Measurements from ENCODE around the gene SETD2. TPM values are rescaled to one million over a fixed set of nuclear protein-coding genes. Genes with fewer than 3 reads are reported as not detected.
"Not testable (repeated sequence)": the region's sequence is repeated elsewhere in the genome, so short reads cannot be mapped to it uniquely, and the experiment has no call there.

Gene SETD2
- polyA plus RNA-seq, 4 donors: 15.9 to 38.3 (median 18.7) TPM

GRCh38 chr3:47035645-47036044, 128.3 kb downstream of the SETD2 start:
- peaks cover 0 to 4% (median 0%) of the 10 kb centered on the region in 3 donors for H3K4me1 ChIP-seq (ENCODE audit: control insufficient read depth in 3 of 3, insufficient read depth in 2 of 3, low read depth in 1 of 3, low read length in 2 of 3)
- 33 to 53% (median 46%) methylated on average over 2 of the region's 2 CpGs for WGBS, 3 donors
- H3K27me3 ChIP-seq (ENCODE audit: control insufficient read depth in 3 of 3, insufficient read depth in 3 of 3, low read length in 3 of 3): no peaks in the 10 kb centered on the region
- H3K36me3 ChIP-seq (ENCODE audit: control insufficient read depth in 3 of 3, insufficient read depth in 2 of 3, low read depth in 1 of 3, low read length in 3 of 3): peaks cover 10 to 47% (median 28%) of the 10 kb centered on the region in 3 donors
- no peak overlapping the region for H3K27ac ChIP-seq (ENCODE audit: low read depth in 1 of 3, low read length in 2 of 3)
- H3K4me3 ChIP-seq (ENCODE audit: low read depth in 1 of 3, low read length in 3 of 3): no peak overlapping the region
- no peak for FAIRE-seq
- H3K9me3 ChIP-seq (ENCODE audit: control insufficient read depth in 2 of 2, insufficient read depth in 1 of 2, low read depth in 1 of 2, low read length in 1 of 2): peaks cover 0 to 4% of the 10 kb centered on the region in 2 donors
- no peak for DNase-seq

GRCh38 chr3:47034868-47035489, 128.9 kb downstream of the SETD2 start:
- DNase-seq: no peak
- no peak for FAIRE-seq
- Histone ChIP-seq H3K9me3 (ENCODE audit: control insufficient read depth in 2 of 2, insufficient read depth in 1 of 2, low read depth in 1 of 2, low read length in 1 of 2) (peaks cover 0 to 4% of the 10 kb centered on the region in 2 donors), H3K4me1 (ENCODE audit: control insufficient read depth in 3 of 3, insufficient read depth in 2 of 3, low read depth in 1 of 3, low read length in 2 of 3) (peaks cover 0 to 4% (median 0%) of the 10 kb centered on the region in 3 donors), H3K27ac (ENCODE audit: low read depth in 1 of 3, low read length in 2 of 3) (no peak overlapping the region), H3K36me3 (ENCODE audit: control insufficient read depth in 3 of 3, insufficient read depth in 2 of 3, low read depth in 1 of 3, low read length in 3 of 3) (peaks cover 9 to 42% (median 27%) of the 10 kb centered on the region in 3 donors), H3K27me3 (ENCODE audit: control insufficient read depth in 3 of 3, insufficient read depth in 3 of 3, low read length in 3 of 3) (no peaks in the 10 kb centered on the region), H3K4me3 (ENCODE audit: low read depth in 1 of 3, low read length in 3 of 3) (no peak overlapping the region)
- 18 to 56% (median 40%) methylated on average over 2 of the region's 2 CpGs for WGBS, 3 donors

GRCh38 chr3:47031041-47031440, 132.9 kb downstream of the SETD2 start:
- H3K27ac ChIP-seq (ENCODE audit: low read depth in 1 of 3, low read length in 2 of 3); H3K27me3 ChIP-seq (ENCODE audit: control insufficient read depth in 3 of 3, insufficient read depth in 3 of 3, low read length in 3 of 3); H3K9me3 ChIP-seq (ENCODE audit: control insufficient read depth in 2 of 2, insufficient read depth in 1 of 2, low read depth in 1 of 2, low read length in 1 of 2); DNase-seq; H3K4me1 ChIP-seq (ENCODE audit: control insufficient read depth in 3 of 3, insufficient read depth in 2 of 3, low read depth in 1 of 3, low read length in 2 of 3); FAIRE-seq; H3K4me3 ChIP-seq (ENCODE audit: low read depth in 1 of 3, low read length in 3 of 3): not testable (repeated sequence)
- H3K36me3 ChIP-seq (ENCODE audit: control insufficient read depth in 3 of 3, insufficient read depth in 2 of 3, low read depth in 1 of 3, low read length in 3 of 3): peaks cover 3 to 27% (median 13%) of the 10 kb centered on the region in 3 donors
- WGBS, 3 donors: 77 to 91% (median 85%) methylated on average over 4 of the region's 4 CpGs

- Histone ChIP-seq H3K4me3 (ENCODE audit: low read depth in 1 of 3, low read length in 3 of 3) (no peak overlapping the region), H3K9me3 (ENCODE audit: control insufficient read depth in 2 of 2, insufficient read depth in 1 of 2, low read depth in 1 of 2, low read length in 1 of 2) (no peaks in the 10 kb centered on the region), H3K27ac (ENCODE audit: low read depth in 1 of 3, low read length in 2 of 3) (no peak overlapping the region), H3K4me1 (ENCODE audit: control insufficient read depth in 3 of 3, insufficient read depth in 2 of 3, low read depth in 1 of 3, low read length in 2 of 3) (no peaks in the 10 kb centered on the region), H3K36me3 (ENCODE audit: control insufficient read depth in 3 of 3, insufficient read depth in 2 of 3, low read depth in 1 of 3, low read length in 3 of 3) (peaks cover 0 to 21% (median 5%) of the 10 kb centered on the region in 3 donors), H3K27me3 (ENCODE audit: control insufficient read depth in 3 of 3, insufficient read depth in 3 of 3, low read length in 3 of 3) (no peaks in the 10 kb centered on the region)
- 95 to 100% (median 96%) methylated on average over 1 of the region's 1 CpG for WGBS, 3 donors
- no peak for FAIRE-seq
- DNase-seq: no peak
Measured at GRCh38 chr3:47028667-47029066, 135.2 kb downstream of the SETD2 start.

- 80 to 90% (median 88%) methylated on average over 3 of the region's 3 CpGs for WGBS, 3 donors
- Histone ChIP-seq H3K9me3 (ENCODE audit: control insufficient read depth in 2 of 2, insufficient read depth in 1 of 2, low read depth in 1 of 2, low read length in 1 of 2) (no peaks in the 10 kb centered on the region), H3K27ac (ENCODE audit: low read depth in 1 of 3, low read length in 2 of 3) (no peak overlapping the region), H3K4me1 (ENCODE audit: control insufficient read depth in 3 of 3, insufficient read depth in 2 of 3, low read depth in 1 of 3, low read length in 2 of 3) (no peaks in the 10 kb centered on the region), H3K4me3 (ENCODE audit: low read depth in 1 of 3, low read length in 3 of 3) (no peak overlapping the region), H3K36me3 (ENCODE audit: control insufficient read depth in 3 of 3, insufficient read depth in 2 of 3, low read depth in 1 of 3, low read length in 3 of 3) (peaks cover 0 to 21% (median 5%) of the 10 kb centered on the region in 3 donors), H3K27me3 (ENCODE audit: control insufficient read depth in 3 of 3, insufficient read depth in 3 of 3, low read length in 3 of 3) (no peaks in the 10 kb centered on the region)
- DNase-seq (no peak), FAIRE-seq (no peak)
Measured at GRCh38 chr3:47028146-47028545, 135.8 kb downstream of the SETD2 start.

GRCh38 chr3:47026432-47026831, 137.5 kb downstream of the SETD2 start:
- not testable (repeated sequence) for H3K4me1 ChIP-seq (ENCODE audit: control insufficient read depth in 3 of 3, insufficient read depth in 2 of 3, low read depth in 1 of 3, low read length in 2 of 3); FAIRE-seq; H3K27ac ChIP-seq (ENCODE audit: low read depth in 1 of 3, low read length in 2 of 3)

GRCh38 chr3:47024932-47025331, 139.0 kb downstream of the SETD2 start:
- no peak overlapping the region for H3K4me3 ChIP-seq (ENCODE audit: low read depth in 1 of 3, low read length in 3 of 3)
- FAIRE-seq (no peak), DNase-seq (peak in 1 of 2 donors; percentile 37)
- peaks cover 2 to 16% (median 3%) of the 10 kb centered on the region in 3 donors for H3K36me3 ChIP-seq (ENCODE audit: control insufficient read depth in 3 of 3, insufficient read depth in 2 of 3, low read depth in 1 of 3, low read length in 3 of 3)
- H3K27me3 ChIP-seq (ENCODE audit: control insufficient read depth in 3 of 3, insufficient read depth in 3 of 3, low read length in 3 of 3): no peaks in the 10 kb centered on the region
- no peaks in the 10 kb centered on the region for H3K4me1 ChIP-seq (ENCODE audit: control insufficient read depth in 3 of 3, insufficient read depth in 2 of 3, low read depth in 1 of 3, low read length in 2 of 3)
- no peak overlapping the region for H3K27ac ChIP-seq (ENCODE audit: low read depth in 1 of 3, low read length in 2 of 3)
- no peaks in the 10 kb centered on the region for H3K9me3 ChIP-seq (ENCODE audit: control insufficient read depth in 2 of 2, insufficient read depth in 1 of 2, low read depth in 1 of 2, low read length in 1 of 2)

More at GRCh38 chr3:47026432-47026831, 137.5 kb downstream of the SETD2 start:
- H3K27me3 ChIP-seq (ENCODE audit: control insufficient read depth in 3 of 3, insufficient read depth in 3 of 3, low read length in 3 of 3); H3K4me3 ChIP-seq (ENCODE audit: low read depth in 1 of 3, low read length in 3 of 3); DNase-seq; H3K9me3 ChIP-seq (ENCODE audit: control insufficient read depth in 2 of 2, insufficient read depth in 1 of 2, low read depth in 1 of 2, low read length in 1 of 2): not testable (repeated sequence)
- H3K36me3 ChIP-seq (ENCODE audit: control insufficient read depth in 3 of 3, insufficient read depth in 2 of 3, low read depth in 1 of 3, low read length in 3 of 3): peaks cover 2 to 14% (median 4%) of the 10 kb centered on the region in 3 donors
- WGBS, 3 donors: 95 to 100% (median 96%) methylated on average over 1 of the region's 1 CpG

- FAIRE-seq (no peak), DNase-seq (peak in 1 of 2 donors; percentile 32)
- 20 to 51% (median 33%) methylated on average over 1 of the region's 1 CpG for WGBS, 3 donors
- H3K27me3 ChIP-seq (ENCODE audit: control insufficient read depth in 3 of 3, insufficient read depth in 3 of 3, low read length in 3 of 3): no peaks in the 10 kb centered on the region
- peaks cover 2 to 10% (median 6%) of the 10 kb centered on the region in 3 donors for H3K36me3 ChIP-seq (ENCODE audit: control insufficient read depth in 3 of 3, insufficient read depth in 2 of 3, low read depth in 1 of 3, low read length in 3 of 3)
- H3K4me1 ChIP-seq (ENCODE audit: control insufficient read depth in 3 of 3, insufficient read depth in 2 of 3, low read depth in 1 of 3, low read length in 2 of 3): peaks cover 0 to 7% (median 0%) of the 10 kb centered on the region in 3 donors
- no peak overlapping the region for H3K4me3 ChIP-seq (ENCODE audit: low read depth in 1 of 3, low read length in 3 of 3)
- H3K27ac ChIP-seq (ENCODE audit: low read depth in 1 of 3, low read length in 2 of 3): no peak overlapping the region
- H3K9me3 ChIP-seq (ENCODE audit: control insufficient read depth in 2 of 2, insufficient read depth in 1 of 2, low read depth in 1 of 2, low read length in 1 of 2): no peaks in the 10 kb centered on the region
Measured at GRCh38 chr3:47022641-47023071, 141.3 kb downstream of the SETD2 start.

- H3K4me3 ChIP-seq (ENCODE audit: low read depth in 1 of 3, low read length in 3 of 3): no peak overlapping the region
- H3K4me1 ChIP-seq (ENCODE audit: control insufficient read depth in 3 of 3, insufficient read depth in 2 of 3, low read depth in 1 of 3, low read length in 2 of 3): peaks cover 0 to 27% (median 4%) of the 10 kb centered on the region in 3 donors
- peaks cover 4 to 25% (median 8%) of the 10 kb centered on the region in 3 donors for H3K36me3 ChIP-seq (ENCODE audit: control insufficient read depth in 3 of 3, insufficient read depth in 2 of 3, low read depth in 1 of 3, low read length in 3 of 3)
- WGBS, 3 donors: 80 to 90% (median 86%) methylated on average over 4 of the region's 4 CpGs
- DNase-seq (no peak), FAIRE-seq (no peak)
- H3K9me3 ChIP-seq (ENCODE audit: control insufficient read depth in 2 of 2, insufficient read depth in 1 of 2, low read depth in 1 of 2, low read length in 1 of 2): no peaks in the 10 kb centered on the region
- H3K27me3 ChIP-seq (ENCODE audit: control insufficient read depth in 3 of 3, insufficient read depth in 3 of 3, low read length in 3 of 3): no peaks in the 10 kb centered on the region
- no peak overlapping the region for H3K27ac ChIP-seq (ENCODE audit: low read depth in 1 of 3, low read length in 2 of 3)
Measured at GRCh38 chr3:47020311-47020710, 143.6 kb downstream of the SETD2 start.
